SU-DHL-6 (cell line): ENCODE measurements around the gene CYP24A1.

Source experiments
- EZH2phosphoT487 ChIP-seq: fragments of 200-600 bp; sonication (generic), shearing (Covaris generic); conservative IDR thresholded peaks from 2 replicates; pipeline ENCODE4 v1.6.1; 2018; ENCODE audit warnings: mild to moderate bottlenecking, antibody characterized with exemption, low read length, moderate library complexity, mixed read lengths
- TF ChIP-seq, protein P1 (sequence below): fragments of 200-600 bp; sonication (generic); IDR thresholded peaks from one replicate; pipeline ENCODE4 v1.5.1; 2017; ENCODE audit warnings: antibody characterized with exemption, mild to moderate bottlenecking, low read length, moderate library complexity; ENCODE audit not compliant: insufficient read depth, poor library complexity, severe bottlenecking

DNA sequence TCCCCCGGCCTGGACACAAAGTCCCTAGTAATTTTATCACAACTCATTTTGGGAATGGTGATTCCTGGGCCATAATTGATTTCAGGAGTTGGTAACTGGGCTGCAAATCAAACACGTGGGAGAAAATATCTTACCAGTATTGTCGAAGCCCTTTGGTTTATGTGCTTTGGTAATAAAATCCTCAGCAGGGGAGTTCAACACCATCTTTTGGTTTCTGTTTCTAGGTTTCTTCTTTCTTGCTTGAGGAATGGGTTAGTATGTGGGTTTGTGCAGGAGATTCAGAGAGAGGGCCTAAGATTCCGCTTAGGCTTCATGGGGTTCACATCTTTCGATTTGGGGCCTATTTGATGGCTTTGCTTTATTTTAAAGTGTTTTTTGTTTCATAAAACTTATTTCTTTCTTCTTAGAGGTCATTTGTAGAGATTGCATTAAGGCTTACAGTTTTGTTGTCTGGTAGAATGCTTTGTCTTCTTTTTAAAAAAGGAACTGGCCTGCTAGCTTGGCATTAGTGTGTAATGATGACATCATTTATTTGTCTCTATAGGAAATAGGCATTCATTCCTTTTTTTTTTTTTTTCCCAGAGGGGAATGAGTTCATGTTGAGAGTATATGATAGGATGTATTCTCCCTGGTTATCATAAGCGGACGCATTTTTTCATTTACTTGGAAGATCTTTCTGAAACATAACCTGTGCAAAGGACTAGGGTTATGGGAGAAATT, 45.8 kb downstream of the CYP24A1 start:
- TF ChIP-seq, protein P1, sequence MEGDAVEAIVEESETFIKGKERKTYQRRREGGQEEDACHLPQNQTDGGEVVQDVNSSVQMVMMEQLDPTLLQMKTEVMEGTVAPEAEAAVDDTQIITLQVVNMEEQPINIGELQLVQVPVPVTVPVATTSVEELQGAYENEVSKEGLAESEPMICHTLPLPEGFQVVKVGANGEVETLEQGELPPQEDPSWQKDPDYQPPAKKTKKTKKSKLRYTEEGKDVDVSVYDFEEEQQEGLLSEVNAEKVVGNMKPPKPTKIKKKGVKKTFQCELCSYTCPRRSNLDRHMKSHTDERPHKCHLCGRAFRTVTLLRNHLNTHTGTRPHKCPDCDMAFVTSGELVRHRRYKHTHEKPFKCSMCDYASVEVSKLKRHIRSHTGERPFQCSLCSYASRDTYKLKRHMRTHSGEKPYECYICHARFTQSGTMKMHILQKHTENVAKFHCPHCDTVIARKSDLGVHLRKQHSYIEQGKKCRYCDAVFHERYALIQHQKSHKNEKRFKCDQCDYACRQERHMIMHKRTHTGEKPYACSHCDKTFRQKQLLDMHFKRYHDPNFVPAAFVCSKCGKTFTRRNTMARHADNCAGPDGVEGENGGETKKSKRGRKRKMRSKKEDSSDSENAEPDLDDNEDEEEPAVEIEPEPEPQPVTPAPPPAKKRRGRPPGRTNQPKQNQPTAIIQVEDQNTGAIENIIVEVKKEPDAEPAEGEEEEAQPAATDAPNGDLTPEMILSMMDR, result no peak
- TF ChIP-seq EZH2phosphoT487, result no peak
